ENCODE data around the gene HOXC9.
"Not testable (repeated sequence)": the region's sequence is repeated elsewhere in the genome, so short reads cannot be mapped to it uniquely, and the experiment has no call there.

Gene HOXC9

DNA sequence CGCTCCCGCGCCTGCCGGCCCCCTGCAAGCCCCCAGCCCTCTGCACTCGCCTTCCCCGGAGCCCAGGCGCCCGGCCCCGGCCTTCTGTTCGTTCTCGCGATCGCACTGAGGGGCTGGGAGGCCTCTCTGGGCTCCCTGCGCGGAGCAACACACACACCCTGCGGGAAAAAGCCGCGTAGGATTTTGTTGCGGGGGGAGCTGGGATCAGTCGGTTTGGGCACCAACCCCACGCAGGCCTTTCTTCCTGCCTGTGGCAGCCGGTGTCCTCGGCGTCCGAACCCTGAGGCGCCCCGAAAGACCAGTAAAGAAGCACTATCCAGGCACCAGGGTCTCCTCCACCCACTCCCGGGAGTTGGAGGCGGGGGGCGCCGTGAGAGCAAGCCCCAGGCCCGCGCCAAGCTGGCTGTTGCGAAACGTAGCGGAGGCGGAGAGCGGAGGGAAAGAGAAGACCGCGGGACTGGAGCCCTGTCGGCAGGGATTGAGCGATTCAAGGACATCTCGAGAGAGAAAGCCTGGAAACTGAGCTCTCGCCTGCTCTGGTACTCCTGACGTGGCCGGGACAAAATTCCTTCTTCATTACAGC is 31.0 kb downstream of the HOXC9 start:
- no peak for DNase-seq

DNA sequence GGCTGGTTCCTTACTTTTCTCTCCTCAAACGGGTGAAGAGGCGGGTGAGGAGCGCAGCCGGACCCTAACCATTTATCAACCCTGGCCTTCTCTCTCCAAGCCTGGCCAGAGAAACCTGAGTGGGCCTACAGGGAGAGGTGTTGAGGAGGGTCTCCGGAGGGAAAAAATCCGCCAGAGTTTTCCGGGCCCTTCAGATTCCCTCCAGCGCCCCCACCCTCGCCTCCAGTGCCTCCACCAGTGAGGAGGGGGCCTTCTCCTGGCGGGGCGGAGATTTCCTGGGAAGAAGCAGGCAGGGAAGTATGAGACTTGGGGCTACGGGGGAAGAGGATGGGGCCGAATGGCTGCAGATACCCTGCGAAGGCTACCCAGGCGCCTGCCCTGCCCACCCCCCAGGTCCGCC is 31.5 kb downstream of the HOXC9 start:
- DNase-seq: no peak

DNA sequence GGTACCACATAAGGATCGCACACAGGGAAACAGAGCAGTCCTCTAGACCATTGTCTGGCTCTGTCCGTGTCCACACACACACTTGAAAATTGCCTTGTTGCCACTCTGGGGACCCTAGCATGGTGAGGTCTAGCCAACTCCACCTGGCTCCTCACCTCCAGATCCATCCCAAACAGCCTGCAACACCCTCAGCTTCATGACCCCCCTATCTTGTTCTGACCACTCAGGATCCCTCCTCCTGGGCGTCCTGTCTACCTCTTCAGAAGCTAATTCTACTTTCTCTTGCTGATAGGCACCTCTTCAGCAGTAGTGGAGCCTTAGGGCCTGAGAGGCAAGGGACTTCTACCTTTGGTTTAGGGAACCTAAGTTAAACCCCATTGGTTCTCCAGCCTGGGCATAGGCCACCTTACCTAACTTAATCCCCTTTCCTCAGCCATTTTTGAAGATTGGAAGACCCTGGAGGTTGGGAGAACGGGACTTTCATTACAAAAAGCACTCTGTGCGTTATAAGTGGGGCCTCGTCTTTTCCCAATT is 32.2 kb downstream of the HOXC9 start:
- DNase-seq: no peak

DNA sequence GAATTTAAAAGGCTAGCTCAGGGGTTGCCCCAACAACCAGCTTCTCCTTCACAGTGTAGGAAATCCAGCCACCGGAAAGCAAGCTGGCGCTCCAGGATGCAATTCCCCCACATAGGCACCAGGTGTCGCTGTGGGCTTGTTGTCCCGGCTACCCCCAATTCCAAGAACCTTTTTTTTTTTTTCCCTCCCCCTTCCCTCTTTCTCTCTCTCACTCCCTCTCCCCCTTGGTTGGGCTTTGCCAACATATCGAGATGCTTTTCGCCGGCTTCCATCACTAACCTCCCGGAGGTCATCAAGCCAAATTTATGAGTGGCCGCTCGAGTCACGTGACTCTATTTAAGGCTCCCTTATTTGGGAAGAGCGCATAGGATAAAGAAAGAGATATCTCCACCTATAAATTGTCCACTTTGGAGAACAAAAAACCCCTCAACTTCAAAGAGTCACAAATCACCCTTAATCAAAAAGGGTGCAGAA is 32.7 kb downstream of the HOXC9 start, which contains the start of gene HOXC5:
HOXC5 (plus strand) TSS at position 424 of the 474 bp plus-strand sequence. CDS start 73 bp downstream, outside the sequence.
- DNase-seq: peak; percentile 35

DNA sequence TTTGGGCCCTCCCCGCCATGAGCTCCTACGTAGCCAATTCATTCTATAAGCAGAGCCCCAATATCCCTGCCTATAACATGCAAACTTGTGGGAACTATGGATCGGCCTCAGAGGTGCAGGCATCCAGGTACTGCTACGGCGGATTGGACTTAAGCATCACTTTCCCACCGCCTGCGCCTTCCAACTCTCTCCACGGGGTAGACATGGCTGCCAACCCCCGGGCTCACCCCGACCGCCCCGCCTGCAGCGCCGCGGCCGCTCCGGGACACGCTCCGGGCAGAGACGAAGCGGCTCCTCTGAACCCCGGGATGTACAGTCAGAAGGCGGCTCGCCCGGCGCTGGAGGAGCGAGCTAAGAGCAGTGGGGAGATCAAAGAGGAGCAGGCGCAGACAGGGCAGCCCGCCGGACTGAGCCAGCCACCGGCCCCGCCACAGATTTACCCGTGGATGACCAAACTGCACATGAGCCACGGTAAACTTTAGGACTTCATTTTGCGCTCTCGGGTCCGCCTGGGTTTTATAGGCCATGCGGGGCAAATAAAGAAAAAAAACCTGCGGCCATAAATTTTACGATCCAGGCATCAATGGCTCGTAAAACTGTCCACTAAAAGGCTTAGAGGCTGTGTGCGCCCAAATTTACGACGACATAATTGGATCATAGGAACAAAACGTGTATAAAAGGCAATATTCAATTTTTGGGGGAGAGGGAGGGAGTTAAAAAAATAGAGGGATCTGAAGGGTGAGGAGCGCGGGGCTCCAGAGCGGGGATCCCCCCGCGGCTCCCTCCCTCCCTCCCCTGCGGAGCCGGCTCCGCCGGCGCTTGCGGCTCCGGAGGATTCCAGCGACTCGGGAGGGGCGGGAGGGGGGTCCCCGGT is 33.4 kb downstream of the HOXC9 start:
- no peak for DNase-seq

DNA sequence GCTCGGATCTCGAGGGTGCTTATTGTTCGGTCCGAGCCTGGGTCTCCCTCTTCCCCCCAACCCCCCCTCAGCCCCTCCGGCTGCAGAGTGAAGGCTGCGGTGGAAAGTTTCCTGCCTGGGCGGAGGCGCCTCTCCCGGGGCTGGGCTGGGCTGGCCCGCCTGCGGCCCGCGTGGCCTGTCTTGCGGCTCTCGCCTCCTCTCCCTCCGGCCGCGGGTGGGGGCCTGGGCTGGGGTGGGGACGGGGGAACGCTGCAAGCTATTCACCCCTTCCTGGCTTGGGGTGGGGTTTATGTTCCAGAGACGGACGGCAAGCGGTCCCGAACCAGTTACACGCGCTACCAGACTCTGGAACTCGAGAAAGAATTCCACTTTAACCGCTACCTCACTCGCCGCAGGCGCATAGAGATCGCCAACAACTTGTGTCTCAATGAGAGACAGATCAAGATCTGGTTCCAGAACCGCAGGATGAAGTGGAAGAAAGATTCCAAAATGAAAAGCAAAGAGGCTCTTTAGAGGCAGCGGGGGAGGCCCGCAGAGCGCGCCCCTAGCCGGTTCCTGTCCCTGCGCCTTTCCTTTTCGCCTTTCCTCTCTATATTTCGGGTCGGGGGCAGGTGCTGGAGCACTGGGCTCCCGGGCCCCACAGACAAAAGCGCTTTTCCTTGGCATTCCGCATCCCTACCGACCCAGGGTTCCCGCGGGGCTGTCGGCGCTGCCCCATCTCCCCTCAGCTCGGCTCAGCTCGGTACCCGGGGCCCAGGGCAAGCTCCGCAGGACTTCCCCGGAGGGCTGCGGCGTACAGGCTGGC is 34.2 kb downstream of the HOXC9 start:
- DNase-seq: no peak

DNA sequence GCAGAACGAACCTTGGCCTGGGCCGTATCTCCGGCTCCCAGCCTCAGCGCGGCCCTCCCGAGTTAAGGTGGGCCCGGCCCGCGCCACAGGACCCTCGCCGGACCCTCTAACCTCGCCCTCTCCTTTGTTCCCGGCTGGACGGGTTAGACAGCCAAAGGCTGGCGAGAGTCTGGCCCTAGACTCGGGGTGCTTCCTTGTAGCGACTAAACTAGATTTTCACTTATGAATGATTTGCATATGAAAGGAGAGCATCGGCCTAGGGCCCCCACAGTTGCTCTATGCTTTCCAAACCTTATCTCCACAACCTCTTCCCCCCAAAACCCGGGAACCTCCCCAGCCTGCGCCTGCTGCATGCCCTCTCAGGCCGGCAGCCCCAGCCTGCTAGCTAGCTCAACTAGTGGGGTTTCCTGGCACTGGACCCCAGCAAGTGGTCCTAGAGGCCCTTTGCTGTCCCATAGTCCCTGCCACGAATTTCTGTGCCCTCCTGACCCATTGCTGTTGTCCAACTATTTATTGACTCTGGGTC is 34.9 kb downstream of the HOXC9 start:
- DNase-seq: no peak

DNA sequence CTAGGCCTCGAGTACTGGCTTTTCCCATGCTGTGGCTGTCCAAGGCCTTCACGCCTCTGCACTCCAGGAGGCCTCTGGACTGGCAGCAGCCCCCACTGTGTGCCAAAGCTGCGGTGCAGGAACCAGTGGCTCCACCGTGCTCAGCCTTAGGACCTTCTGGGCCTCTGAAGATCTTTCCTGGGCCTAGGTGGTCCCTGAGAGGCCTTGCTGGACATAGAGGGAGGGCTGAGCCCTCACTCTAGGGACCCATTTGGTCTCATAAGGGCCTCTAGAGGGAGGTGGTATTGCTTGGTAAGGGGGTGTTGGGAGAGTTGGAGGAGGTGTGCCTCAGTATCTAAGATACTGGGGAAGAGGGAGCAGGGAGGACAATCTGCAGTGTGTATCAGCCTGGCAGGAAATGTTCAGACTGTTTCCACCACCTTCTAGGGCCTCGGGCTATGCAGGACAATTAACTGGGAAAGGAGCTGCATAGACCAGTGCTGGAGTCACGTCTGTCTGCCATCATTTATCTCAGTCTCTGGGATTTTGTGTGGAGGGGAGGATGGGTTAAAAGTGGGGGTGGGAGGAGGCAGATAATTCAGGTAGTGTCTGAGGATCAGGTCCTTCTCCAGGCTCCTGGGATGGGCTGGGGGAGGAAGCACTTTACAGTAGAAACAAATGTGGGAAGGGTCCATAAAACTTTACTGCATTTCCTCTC is 35.8 kb downstream of the HOXC9 start:
- no peak for DNase-seq

DNA sequence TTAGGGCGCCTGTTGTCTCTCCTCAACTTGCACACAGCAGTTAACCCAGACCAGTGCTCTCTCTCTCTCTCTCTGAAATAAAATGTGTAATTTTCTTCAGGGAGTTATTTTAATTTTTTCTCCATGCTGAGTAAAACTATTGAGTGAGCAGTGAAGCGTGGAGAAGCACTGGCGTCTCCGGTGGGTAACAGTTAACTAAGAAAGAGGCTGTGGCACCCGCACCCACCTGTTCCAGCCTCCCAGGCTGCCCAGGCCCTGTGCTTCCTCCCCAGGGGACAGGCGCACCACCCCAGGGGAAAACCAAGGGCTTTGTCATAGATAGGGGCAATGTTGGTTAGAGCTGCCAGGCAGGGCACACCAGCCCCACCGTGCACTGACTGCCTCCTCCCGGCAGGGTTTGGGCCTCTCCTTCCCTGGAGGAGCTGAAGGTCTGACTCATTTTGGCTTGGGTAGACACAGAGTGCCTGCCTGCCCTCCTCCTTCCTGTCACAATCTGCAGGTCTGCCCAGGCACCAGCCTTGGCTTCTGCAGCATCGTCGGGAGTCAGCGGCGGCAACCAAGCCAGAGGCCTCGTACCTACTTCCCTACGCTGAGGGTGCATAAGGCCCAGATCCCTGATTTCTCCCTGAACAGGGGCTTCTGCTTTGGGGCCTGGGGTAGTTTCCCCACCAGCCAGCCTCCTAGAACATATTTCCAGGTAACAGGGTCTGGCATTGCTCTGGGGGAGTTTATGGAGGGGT is 36.8 kb downstream of the HOXC9 start:
- DNase-seq: peak; percentile 12

DNA sequence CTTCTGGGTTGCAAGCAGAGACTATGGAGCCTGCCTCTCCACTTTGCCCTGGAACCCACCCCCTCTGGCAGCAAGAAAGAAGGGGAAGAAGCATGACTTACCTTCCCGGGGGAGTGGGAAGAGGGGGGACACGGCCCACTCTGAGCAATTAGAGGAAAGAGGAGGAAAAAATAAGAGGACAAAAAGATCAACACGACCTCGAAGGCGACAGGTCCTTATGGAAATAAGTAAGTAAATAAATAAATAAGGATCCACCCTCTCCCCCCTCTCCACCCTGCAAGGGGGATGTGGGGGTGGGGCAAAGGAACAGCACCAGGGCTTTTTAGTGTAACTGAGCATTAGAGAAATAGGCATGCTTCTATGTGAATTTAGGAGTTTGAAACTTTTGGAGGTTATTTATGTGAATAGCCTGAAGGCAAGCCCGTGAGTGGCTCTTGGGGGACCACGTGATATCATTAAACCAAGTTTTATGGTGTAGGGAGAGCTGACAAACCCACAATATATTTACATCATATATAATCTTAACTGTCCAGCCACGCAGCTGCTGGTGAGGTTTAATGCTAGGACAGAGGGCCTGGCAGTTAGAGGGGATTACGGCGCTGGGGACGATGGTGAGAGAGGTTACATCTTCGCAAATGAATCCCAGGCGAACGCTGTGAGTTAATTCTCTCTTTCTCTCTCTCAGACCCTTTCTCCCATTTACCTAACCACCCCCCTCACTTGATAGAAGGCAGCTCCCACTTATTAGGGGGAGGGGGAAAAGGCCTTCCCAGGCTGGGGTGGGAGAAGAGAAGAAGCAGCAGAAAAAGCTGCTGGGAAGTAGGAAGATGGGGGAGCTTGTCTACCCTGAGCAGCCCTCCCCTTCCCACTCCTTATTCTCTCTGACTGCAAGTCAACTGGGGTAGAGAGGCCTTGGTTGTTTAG is 37.7 kb downstream of the HOXC9 start:
- no peak for DNase-seq

DNA sequence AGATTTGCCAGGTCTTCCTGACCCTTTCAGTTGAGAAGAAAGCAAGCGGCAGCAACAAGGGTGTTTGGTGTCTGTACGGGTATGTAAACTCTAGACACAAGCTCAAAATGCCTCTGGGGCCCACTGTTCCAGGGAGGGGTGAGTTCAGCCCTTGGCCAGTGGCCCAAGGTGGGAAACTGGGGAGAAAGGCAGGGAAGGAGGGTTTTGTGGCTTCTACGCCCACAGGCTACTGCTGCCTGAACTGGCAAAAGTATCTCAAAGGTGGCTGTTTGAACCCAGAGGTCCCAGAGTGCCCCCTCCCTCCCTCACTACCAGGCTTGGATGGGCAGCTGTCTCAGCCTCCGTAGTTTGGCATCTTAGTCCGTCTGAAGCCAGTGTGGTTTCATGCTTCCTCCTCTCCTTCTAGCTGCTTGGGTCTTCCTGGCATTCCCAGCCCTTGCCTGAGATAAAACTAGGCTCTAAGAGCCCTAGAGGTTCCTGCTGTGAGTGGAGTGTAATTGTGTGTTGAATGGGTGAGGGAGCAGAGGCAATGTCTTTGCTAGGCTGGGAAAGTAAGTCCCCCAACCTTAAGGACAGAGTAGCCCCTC is 38.4 kb downstream of the HOXC9 start:
- no peak for DNase-seq

DNA sequence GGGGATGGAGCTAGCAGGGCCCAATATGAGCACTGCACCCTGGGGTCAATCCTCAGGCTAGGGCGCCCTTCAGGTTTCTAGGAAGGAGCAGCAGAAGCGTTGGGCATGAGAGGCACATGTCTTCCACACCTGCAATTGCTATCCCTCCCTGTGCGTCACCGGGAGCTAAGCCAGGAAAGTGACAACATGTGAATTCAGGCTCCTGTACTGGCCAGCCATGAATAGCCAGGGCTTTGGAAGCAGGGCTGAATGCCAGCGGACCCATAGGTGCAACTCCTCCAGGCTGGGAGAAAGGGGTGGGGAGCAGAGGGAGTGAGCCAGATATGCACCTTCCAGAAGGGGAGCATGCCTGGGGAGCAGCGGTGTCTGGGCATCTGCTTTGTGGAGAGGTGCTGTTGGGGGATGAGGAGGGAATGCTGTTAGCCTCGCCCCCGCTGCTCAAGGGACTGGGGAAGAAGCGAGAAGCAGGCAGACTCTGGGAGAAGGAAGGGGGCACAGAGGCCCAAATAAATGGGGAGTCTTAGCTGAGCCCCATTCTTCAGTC is 39.0 kb downstream of the HOXC9 start:
- no peak for DNase-seq

DNA sequence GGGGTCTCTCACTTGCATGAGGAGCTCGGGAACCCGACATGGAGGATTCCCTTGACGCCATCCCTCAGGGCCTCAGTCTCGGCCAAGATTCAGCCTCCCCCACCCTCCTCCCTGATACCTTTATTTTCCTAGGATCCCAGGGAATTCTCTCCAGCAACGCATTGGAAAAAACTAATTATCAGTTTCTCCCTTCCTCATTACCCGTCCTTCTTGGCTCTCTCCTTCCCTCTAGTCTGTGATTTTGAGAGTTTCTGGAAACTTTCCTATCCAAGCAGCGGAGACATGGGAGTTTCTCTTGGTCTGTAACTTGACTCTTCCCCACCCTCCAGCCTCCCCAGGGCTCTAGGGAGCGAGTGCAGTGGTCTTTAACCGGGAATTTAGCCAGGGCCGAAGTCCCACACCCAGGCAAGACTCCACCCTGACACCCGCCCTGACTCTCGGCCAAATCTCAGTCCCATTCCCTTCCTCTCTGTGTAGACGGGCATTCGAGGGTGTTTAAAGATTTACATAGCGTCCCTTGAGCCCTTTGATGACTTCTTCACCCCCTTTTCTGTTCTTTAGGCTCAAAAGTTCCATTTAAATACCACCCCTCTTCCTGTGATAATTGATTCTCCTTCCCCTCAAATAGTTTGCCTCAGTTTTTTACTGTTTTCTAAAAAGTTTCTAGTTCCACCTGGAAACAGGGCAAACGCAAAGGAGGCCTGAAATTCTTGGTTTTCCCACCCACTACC is 39.6 kb downstream of the HOXC9 start:
- no peak for DNase-seq

DNA sequence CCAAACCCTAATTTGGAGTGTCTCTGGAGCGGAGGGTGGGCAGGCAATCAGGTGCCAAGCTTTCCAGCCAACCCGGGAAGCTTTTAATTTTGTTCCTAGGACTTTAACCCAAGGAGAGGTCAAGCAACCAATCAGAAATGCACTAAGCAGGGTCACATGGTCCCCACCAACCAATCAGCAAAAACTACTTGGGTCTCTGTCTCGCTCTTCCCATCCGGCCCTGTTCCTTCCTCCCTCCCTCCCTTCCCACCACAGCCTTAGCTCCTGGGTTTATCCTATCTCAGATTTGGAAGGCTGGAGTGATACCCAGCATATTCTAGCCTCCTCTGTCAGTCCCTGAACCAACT is 40.2 kb downstream of the HOXC9 start:
- DNase-seq: no peak

DNA sequence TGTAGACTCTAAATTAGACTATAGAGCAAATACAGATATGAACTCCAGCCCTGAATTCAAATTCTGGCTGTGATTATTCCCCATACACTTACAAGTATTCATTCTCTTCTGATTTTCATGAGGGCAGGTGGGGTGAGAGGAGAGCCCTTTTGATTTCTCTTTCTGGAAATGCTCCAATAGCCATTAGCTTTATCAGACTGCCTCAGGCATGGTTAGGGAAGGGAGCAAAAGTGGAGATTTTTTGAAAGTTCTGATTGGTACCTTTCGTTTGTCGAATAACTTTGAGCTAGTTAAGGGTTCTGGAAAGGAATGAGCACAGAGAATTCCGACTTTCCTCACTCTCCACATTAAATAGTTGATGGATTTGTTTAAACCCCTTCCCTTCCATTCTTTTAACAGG is 40.7 kb downstream of the HOXC9 start:
- DNase-seq: no peak

DNA sequence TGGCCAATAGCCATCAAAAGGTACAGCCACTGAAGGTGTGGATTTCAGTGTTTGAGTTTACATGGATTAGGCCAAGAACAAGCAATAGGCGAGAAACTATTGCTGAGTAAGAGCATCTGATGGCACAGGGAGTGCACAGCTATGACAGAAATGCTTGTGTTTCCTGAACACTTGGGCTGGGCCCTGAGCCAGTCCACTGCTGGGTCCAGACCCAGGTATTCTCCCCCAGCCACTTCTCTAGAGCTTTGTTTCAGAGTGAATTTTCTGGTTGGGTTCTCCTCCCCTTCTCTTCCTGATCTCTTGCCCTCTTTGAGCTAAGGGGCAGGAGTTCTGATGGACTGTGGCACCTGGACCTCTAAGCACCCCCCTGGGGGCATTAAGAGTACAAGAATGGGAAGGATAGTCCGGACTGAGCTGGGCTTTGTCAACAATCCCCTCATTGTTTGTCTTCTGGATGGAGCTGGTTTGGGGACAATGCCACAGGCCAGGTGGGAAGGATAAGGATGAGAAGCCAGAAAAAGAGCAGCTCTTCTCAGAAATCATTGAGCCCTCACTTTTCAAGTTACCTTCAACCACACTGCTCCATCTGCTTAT is 41.2 kb downstream of the HOXC9 start:
- no peak for DNase-seq

DNA sequence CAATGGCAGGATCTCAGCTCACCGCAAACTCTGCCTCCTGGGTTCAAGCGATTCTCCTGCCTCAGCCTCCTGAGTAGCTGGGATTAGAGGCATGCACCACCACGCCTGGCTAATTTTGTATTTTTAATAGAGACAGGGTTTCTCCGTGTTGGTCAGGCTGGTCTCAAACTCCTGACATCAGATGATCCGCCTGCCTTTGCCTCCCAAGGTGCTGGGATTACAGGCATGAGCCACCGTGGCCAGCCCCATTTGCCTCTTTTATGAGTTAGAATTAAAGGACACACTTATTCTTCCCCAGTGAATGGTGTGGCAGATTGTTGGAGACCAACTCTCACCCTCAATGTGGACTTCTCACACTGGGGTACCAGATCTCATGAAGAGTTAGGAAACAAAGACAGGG is 42.1 kb downstream of the HOXC9 start:
- not testable (repeated sequence) for DNase-seq

DNA sequence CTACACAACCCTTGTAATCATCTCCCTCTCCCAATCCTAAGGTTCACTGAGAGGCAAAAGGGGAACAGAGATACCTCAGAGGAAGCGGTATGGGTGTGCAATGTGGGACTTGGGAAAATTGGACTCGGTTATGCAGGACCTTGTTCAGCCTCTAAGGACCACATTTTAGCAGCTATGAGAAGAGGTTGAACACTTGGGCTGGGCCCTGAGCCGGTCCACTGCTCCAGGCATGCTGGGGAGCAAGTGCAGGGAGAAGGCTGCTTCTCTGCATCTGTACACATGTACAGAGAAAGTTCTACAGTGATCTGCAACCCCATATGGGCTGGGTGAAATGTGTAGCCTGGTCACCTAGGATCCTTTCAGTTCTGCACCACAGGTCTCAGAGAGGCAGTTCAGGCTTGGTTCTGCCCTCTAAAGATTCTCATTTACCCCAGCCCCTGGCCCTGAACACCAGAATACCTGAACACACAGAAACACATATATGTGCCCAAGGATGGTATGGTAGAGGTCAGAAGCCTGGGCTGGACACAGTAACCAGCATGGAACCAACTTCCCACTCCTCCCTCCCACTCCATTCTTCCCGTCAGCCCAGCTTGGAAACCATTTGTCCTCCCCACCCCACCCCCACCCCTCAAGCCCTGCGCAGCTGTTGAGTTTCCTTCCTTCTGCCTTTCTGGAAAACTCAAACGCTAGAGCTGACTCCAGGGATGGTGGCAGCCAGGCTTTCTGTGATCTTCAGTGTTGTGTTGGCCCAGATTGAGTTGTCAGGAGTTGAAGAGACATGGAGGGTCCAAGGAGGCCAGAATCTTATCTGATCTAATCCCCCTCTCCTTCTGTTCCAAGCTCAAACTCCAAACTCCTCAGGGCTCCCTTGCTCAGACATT is 43.3 kb downstream of the HOXC9 start:
- no peak for DNase-seq
